Suprapubic skin (tissue), 4 donors: ENCODE measurements around the gene NTSR1.

ENCODE experiments used
- EP300 ChIP-seq: sonication (generic); formaldehyde crosslinking; IDR thresholded peaks from one replicate; pipeline ENCODE4 v1.6.1; 2017; ENCODE audit warnings: antibody characterized with exemption
- POLR2A ChIP-seq, 2 donors: fragments of 450-650 bp; IDR thresholded peaks; one replicate each; pipeline ENCODE4 v1.6.1; 2017; ENCODE audit warnings: antibody characterized with exemption in 2 of 2, mild to moderate bottlenecking in 2 of 2, moderate library complexity in 2 of 2
- POLR2AphosphoS5 ChIP-seq, 3 donors: sonication (generic); formaldehyde crosslinking; IDR thresholded peaks; one replicate each; pipeline ENCODE4 v1.6.1; 2017; ENCODE audit warnings: antibody characterized with exemption in 3 of 3
- TF ChIP-seq, protein P1 (sequence below), 2 donors: fragments of 200-600 bp in 1 of 2; fragments of 450-650 bp in 1 of 2; sonication (generic) in 1 of 2; IDR thresholded peaks; one replicate each; pipeline ENCODE4 v1.5.1; 2016 to 2019; ENCODE audit warnings: antibody characterized with exemption in 2 of 2, mild to moderate bottlenecking in 1 of 2, moderate library complexity in 1 of 2

DNA sequence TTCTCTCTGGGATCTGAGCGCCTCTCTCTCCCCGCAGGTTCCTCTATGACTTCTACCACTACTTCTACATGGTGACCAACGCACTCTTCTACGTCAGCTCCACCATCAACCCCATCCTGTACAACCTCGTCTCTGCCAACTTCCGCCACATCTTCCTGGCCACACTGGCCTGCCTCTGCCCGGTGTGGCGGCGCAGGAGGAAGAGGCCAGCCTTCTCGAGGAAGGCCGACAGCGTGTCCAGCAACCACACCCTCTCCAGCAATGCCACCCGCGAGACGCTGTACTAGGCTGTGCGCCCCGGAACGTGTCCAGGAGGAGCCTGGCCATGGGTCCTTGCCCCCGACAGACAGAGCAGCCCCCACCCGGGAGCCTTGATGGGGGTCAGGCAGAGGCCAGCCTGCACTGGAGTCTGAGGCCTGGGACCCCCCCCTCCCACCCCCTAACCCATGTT is 51.4 kb downstream of the NTSR1 start:
- TF ChIP-seq POLR2A (IDR thresholded peaks at IDR 0.05) (no peak), POLR2AphosphoS5 (IDR thresholded peaks at IDR 0.05) (no peak), EP300 (no peak)
- TF ChIP-seq, protein P1, sequence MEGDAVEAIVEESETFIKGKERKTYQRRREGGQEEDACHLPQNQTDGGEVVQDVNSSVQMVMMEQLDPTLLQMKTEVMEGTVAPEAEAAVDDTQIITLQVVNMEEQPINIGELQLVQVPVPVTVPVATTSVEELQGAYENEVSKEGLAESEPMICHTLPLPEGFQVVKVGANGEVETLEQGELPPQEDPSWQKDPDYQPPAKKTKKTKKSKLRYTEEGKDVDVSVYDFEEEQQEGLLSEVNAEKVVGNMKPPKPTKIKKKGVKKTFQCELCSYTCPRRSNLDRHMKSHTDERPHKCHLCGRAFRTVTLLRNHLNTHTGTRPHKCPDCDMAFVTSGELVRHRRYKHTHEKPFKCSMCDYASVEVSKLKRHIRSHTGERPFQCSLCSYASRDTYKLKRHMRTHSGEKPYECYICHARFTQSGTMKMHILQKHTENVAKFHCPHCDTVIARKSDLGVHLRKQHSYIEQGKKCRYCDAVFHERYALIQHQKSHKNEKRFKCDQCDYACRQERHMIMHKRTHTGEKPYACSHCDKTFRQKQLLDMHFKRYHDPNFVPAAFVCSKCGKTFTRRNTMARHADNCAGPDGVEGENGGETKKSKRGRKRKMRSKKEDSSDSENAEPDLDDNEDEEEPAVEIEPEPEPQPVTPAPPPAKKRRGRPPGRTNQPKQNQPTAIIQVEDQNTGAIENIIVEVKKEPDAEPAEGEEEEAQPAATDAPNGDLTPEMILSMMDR (IDR thresholded peaks at IDR 0.05), result no peak
